B cell (primary cell): ENCODE data around the gene COQ9. TPM values are rescaled to one million over a fixed set of nuclear protein-coding genes. Genes with fewer than 3 reads are reported as not detected.

Experiments
- ATAC-seq: fragments of 200-7000 bp; cut with Tn5 transposase; one replicate; pipeline ENCODE4 v1.10.0; 2021; ENCODE audit warnings: low read depth, mild to moderate bottlenecking, moderate number of reproducible peaks, moderate library complexity
- CTCF ChIA-PET: fragments of 350-600 bp; sonication (Branson Sonifier 250); formaldehyde crosslinking; loops from one replicate; lab custom pipeline; 2021; ENCODE audit warnings: antibody characterized with exemption, inconsistent platforms; lab: Charles Lee
- POLR2A ChIA-PET: fragments of 350-600 bp; sonication (Branson Sonifier 250); formaldehyde crosslinking; loops from one replicate; lab custom pipeline; 2021; ENCODE audit warnings: antibody characterized with exemption; lab: Charles Lee
- DNase-seq: peaks from one replicate; pipeline ENCODE4 v3.0.0; 2013
- H2AFZ ChIP-seq: 2 replicates; pipeline ENCODE4 v1.6.1; 2012; ENCODE audit warnings: mild to moderate bottlenecking, low read depth, low read length; ENCODE audit not compliant: insufficient read depth, poor library complexity, severe bottlenecking
- H3K27ac ChIP-seq, 2 donors: 1 replicate in 1 of 2; 2 replicates in 1 of 2; pipeline ENCODE4 v1.5.1; 2012 to 2013; ENCODE audit warnings: low read length in 2 of 2, mild to moderate bottlenecking in 2 of 2, moderate library complexity in 1 of 2
- H3K27me3 ChIP-seq, 4 experiments: fragments of 200-600 bp in 1 of 4; sonication (generic) in 1 of 4; replicated peaks in 1 of 4; 1 replicate in 2 of 4; 2 replicates in 2 of 4; pipeline versions ENCODE4 v1.6.1 to v1.7.0; 2013 to 2016; ENCODE audit warnings: low read length in 3 of 4, mild to moderate bottlenecking in 2 of 4, mixed read lengths in 1 of 4, moderate library complexity in 1 of 4; ENCODE audit not compliant: insufficient read depth in 4 of 4, control insufficient read depth in 3 of 4; ENCODE audit errors: control extremely low read depth in 1 of 4
- H3K36me3 ChIP-seq, 2 experiments: replicated peaks in 1 of 2; 1 replicate in 1 of 2; 2 replicates in 1 of 2; pipeline versions ENCODE4 v1.6.1 to v1.7.1; 2013; ENCODE audit warnings: low read length in 1 of 2; ENCODE audit not compliant: insufficient read depth in 2 of 2, control insufficient read depth in 1 of 2; ENCODE audit errors: control extremely low read depth in 1 of 2, extremely low read depth in 1 of 2
- H3K4me1 ChIP-seq, 2 donors: fragments of 200-600 bp in 1 of 2; sonication (generic) in 1 of 2; 1 replicate in 1 of 2; 2 replicates in 1 of 2; pipeline versions ENCODE4 v1.5.1 to v1.6.1; 2013 to 2017; ENCODE audit warnings: low read length in 2 of 2; ENCODE audit not compliant: control insufficient read depth in 2 of 2, insufficient read depth in 2 of 2
- H3K4me2 ChIP-seq: replicated peaks from 2 replicates; pipeline ENCODE3; 2012; ENCODE audit warnings: mild to moderate bottlenecking, low read depth, low read length; ENCODE audit not compliant: poor library complexity, severe bottlenecking
- H3K4me3 ChIP-seq, 5 experiments: fragments of 200-600 bp in 1 of 5; sonication (generic) in 1 of 5; 1 replicate in 3 of 5; 2 replicates in 2 of 5; pipeline versions ENCODE4 v1.5.1 to v1.7.0; 2011 to 2016; ENCODE audit warnings: low read length in 4 of 5, mild to moderate bottlenecking in 4 of 5, low read depth in 2 of 5, control low read depth in 1 of 5, moderate library complexity in 1 of 5; ENCODE audit not compliant: insufficient read depth in 1 of 5; ENCODE audit errors: control extremely low read depth in 1 of 5, extremely low read depth in 1 of 5
- H3K79me2 ChIP-seq: fragments of 200-600 bp; sonication (generic); one replicate; pipeline ENCODE4 v1.6.0; 2016; ENCODE audit warnings: low read length; ENCODE audit not compliant: control insufficient read depth, insufficient read depth
- H3K9ac ChIP-seq: fragments of 200-600 bp; sonication (generic); 2 replicates; pipeline ENCODE4 v1.6.1; 2017; ENCODE audit warnings: mild to moderate bottlenecking, low read length, moderate library complexity
- H3K9me3 ChIP-seq, 3 donors: one replicate each; pipeline versions ENCODE4 v1.6.1 to v1.7.1; 2013; ENCODE audit warnings: low read length in 2 of 3; ENCODE audit not compliant: control insufficient read depth in 2 of 3, insufficient read depth in 1 of 3; ENCODE audit errors: control extremely low read depth in 1 of 3
- H4K20me1 ChIP-seq: 2 replicates; pipeline ENCODE4 v1.6.0; 2012; ENCODE audit warnings: mild to moderate bottlenecking, low read length; ENCODE audit not compliant: insufficient read depth, control insufficient read depth, poor library complexity, severe bottlenecking
- H3K27ac Mint-ChIP-seq: one replicate; pipeline ENCODE4 v1.8.0; 2021; ENCODE audit warnings: mixed read lengths
- H3K27me3 Mint-ChIP-seq: one replicate; pipeline ENCODE4 v1.8.0; 2021; ENCODE audit warnings: mixed read lengths
- H3K4me1 Mint-ChIP-seq: one replicate; pipeline ENCODE4 v1.8.0; 2021; ENCODE audit warnings: mixed read lengths
- H3K4me3 Mint-ChIP-seq: one replicate; pipeline ENCODE4 v1.8.0; 2021; ENCODE audit warnings: mixed read lengths
- H3K9me3 Mint-ChIP-seq: one replicate; pipeline ENCODE4 v1.8.0; 2022; ENCODE audit warnings: mixed read lengths; ENCODE audit not compliant: insufficient read depth
- EZH2 ChIP-seq: IDR thresholded peaks from 2 replicates; pipeline ENCODE4 v1.6.1; 2012; ENCODE audit warnings: borderline replicate concordance, low read depth, mild to moderate bottlenecking, moderate library complexity, low read length; ENCODE audit not compliant: insufficient read depth, poor library complexity, severe bottlenecking
- WGBS: methylation state at CpG from one replicate; pipeline ENCODE4 v1.1.5; 2013; ENCODE audit warnings: missing lambda C conversion rate; ENCODE audit not compliant: insufficient coverage; 5-methylcytosine and 5-hydroxymethylcytosine counted together
- intact Hi-C: fragments of 100-400 bp; cut with micrococcal nuclease; formaldehyde crosslinking; loops from one replicate; pipeline ENCODE4 v1.10.0; 2022
- polyA plus RNA-seq: library from polyadenylated mRNA; depleted of rRNA; stranded (reverse); fragments of >200 nt; gene quantifications from 2 replicates; pipeline ENCODE4 v1.2.3, GENCODE V29; 2012
- total RNA-seq, 2 donors: library from RNA; stranded (reverse); fragments of 120-200 nt in 1 of 2; gene quantifications; 1 replicate in 1 of 2; 2 replicates in 1 of 2; pipeline versions ENCODE4 v1.2.3 to v1.2.4, GENCODE V29; 2013 to 2022
- TF ChIP-seq, protein P1 (sequence below): fragments of 200-600 bp; IDR thresholded peaks from one replicate; pipeline ENCODE4 v1.8.0; 2022; ENCODE audit warnings: antibody characterized with exemption, mild to moderate bottlenecking

COQ9 gene
- total and polyA plus RNA-seq, 2 donors (not counting 1 experiment from before 2014, with no cell fraction given) = 41.5 to 53.0 TPM

DNA sequence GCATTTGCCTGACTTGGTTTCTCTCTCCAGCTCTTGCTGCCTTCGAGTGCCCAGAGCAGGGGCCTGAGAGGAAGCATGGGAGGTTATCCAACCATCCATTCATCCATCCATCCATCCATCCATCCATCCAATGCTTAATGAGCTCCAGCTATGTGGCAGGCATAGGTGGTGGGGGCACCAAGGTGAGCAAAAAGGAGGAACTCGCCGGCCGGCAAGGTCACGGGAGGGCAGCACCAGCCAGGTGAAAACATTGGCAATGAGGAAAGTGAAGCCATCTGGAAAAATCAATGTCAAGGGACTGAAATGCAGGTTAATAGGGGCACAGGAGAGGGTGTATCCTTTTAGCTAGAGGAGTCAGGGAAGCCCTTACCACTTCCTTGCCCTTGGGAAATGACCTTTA is 57.2 kb downstream of the COQ9 start:
- Histone ChIP-seq H3K27ac (no peak overlapping the region), H3K9me3 (no peaks in the 10 kb centered on the region), H3K79me2 (no peaks in the 10 kb centered on the region), H3K27me3 (no peaks in the 10 kb centered on the region), H3K4me1 (no peaks in the 10 kb centered on the region), H3K36me3 (no peaks in the 10 kb centered on the region), H3K4me3 (no peak overlapping the region), H2AFZ (no peak overlapping the region), H3K9ac (no peak overlapping the region), H3K4me2 (no peak overlapping the region), H4K20me1 (no peaks in the 10 kb centered on the region)
- WGBS = 100% methylated on average over 2 of the region's 5 CpGs
- H3K4me1 Mint-ChIP-seq = no peaks in the 10 kb centered on the region
- ATAC-seq (no peak), DNase-seq (no peak)
- peaks cover 23% of the 10 kb centered on the region for H3K27me3 Mint-ChIP-seq
- TF ChIP-seq, protein P1, sequence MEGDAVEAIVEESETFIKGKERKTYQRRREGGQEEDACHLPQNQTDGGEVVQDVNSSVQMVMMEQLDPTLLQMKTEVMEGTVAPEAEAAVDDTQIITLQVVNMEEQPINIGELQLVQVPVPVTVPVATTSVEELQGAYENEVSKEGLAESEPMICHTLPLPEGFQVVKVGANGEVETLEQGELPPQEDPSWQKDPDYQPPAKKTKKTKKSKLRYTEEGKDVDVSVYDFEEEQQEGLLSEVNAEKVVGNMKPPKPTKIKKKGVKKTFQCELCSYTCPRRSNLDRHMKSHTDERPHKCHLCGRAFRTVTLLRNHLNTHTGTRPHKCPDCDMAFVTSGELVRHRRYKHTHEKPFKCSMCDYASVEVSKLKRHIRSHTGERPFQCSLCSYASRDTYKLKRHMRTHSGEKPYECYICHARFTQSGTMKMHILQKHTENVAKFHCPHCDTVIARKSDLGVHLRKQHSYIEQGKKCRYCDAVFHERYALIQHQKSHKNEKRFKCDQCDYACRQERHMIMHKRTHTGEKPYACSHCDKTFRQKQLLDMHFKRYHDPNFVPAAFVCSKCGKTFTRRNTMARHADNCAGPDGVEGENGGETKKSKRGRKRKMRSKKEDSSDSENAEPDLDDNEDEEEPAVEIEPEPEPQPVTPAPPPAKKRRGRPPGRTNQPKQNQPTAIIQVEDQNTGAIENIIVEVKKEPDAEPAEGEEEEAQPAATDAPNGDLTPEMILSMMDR = no peak
- TF ChIP-seq EZH2 = no peak
- ChIA-PET CTCF (interaction anchor here (0.7 to 1.2 kb wide), 2 partner anchors 16 to 30 kb away, joined by 3 to 5 read pairs; no protein-coding TSS in a partner anchor), POLR2A (no interaction called here)
- H3K4me3 Mint-ChIP-seq = no peak overlapping the region
- intact Hi-C loops = no loop called here
- H3K9me3 Mint-ChIP-seq = no peaks in the 10 kb centered on the region
- H3K27ac Mint-ChIP-seq = no peak overlapping the region

DNA sequence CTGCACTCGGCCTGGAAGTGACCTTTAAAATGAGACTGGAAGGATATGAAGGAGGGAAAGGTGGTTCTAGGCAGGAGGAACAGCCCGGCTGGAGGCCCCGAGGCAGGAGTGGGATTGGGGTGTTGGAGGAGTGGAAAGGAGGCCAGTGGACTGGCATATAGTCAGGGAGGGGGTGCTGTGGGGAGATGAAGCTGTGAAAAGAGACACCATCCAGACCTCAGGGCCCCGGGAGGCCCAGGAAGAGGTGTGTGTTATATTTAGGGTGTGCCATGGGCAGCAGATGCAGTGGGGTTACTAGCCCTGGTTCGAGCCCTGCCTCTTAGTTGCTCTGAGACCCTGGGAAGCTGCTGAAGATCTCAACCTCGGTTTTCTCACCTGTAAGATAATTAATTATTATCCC is 57.9 kb downstream of the COQ9 start:
- no peak overlapping the region for H3K9ac ChIP-seq
- no peaks in the 10 kb centered on the region for H3K27me3 ChIP-seq
- H3K79me2 ChIP-seq = no peaks in the 10 kb centered on the region
- DNase-seq (no peak), ATAC-seq (no peak)
- no peaks in the 10 kb centered on the region for H3K9me3 Mint-ChIP-seq
- H4K20me1 ChIP-seq = no peaks in the 10 kb centered on the region
- no peak overlapping the region for H3K27ac Mint-ChIP-seq
- 89% methylated on average over 3 of the region's 6 CpGs for WGBS
- no peak overlapping the region for H3K4me2 ChIP-seq
- ChIA-PET CTCF (interaction anchor here (0.7 to 1.2 kb wide), 3 partner anchors 15 to 88 kb away, joined by 3 to 5 read pairs (median 3); no protein-coding TSS in a partner anchor), POLR2A (no interaction called here)
- H3K36me3 ChIP-seq = no peaks in the 10 kb centered on the region
- H2AFZ ChIP-seq = no peak overlapping the region
- H3K4me3 ChIP-seq = no peak overlapping the region
- no peaks in the 10 kb centered on the region for H3K4me1 Mint-ChIP-seq
- intact Hi-C loops = no loop called here
- no peak overlapping the region for H3K27ac ChIP-seq
- no peaks in the 10 kb centered on the region for H3K4me1 ChIP-seq
- no peaks in the 10 kb centered on the region for H3K9me3 ChIP-seq
- no peak for TF ChIP-seq EZH2
- TF ChIP-seq, protein P1 = no peak
- H3K4me3 Mint-ChIP-seq = no peak overlapping the region
- H3K27me3 Mint-ChIP-seq = peaks cover 23% of the 10 kb centered on the region
